Fibroblast of skin of left biceps (primary cell): ENCODE results near the gene MEX3A.
"Not testable (repeated sequence)": the region's sequence is repeated elsewhere in the genome, so short reads cannot be mapped to it uniquely, and the experiment has no call there.

Source experiments
- DNase-seq, 2 experiments: peaks; one replicate each; pipeline ENCODE4 v3.0.0-alpha.2; 2013; ENCODE audit warnings: low read depth in 2 of 2

The MEX3A gene

DNA sequence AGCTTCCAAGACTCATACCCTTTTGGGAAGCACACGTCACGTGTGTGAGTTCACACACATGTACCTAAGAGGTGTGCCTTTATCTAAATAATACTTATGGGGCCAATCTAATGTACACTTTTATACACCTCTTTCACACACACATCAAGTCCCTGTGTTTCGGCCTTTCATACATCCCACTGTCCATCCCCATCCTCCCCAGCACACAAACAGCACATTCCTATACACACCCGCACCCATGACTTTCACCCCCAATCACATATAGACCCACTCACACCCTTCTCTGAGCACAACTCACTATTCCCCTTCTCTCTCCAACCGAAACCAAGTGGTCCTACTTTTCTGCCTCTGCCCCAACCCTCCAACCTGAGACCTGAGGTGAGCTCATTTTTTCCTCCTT lies 3.5 kb downstream of the MEX3A start:
- DNase-seq = no peak

DNA sequence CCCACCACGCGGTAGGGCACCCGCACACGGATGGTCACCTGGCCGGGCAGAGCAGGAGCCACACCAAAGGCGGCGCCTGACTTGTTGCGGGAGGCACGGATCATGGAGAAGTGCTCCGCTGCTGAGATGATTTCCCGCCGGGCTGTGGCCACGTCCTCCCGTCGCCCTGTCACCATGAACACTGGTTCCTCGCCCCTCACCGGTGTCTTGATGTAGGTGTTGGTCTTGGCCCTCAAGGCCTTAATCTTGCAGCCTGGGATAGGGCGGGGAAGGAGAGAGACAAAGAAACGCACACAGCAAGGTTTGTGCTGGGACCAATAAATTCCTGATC lies 4.9 kb downstream of the MEX3A start:
- no peak for DNase-seq

DNA sequence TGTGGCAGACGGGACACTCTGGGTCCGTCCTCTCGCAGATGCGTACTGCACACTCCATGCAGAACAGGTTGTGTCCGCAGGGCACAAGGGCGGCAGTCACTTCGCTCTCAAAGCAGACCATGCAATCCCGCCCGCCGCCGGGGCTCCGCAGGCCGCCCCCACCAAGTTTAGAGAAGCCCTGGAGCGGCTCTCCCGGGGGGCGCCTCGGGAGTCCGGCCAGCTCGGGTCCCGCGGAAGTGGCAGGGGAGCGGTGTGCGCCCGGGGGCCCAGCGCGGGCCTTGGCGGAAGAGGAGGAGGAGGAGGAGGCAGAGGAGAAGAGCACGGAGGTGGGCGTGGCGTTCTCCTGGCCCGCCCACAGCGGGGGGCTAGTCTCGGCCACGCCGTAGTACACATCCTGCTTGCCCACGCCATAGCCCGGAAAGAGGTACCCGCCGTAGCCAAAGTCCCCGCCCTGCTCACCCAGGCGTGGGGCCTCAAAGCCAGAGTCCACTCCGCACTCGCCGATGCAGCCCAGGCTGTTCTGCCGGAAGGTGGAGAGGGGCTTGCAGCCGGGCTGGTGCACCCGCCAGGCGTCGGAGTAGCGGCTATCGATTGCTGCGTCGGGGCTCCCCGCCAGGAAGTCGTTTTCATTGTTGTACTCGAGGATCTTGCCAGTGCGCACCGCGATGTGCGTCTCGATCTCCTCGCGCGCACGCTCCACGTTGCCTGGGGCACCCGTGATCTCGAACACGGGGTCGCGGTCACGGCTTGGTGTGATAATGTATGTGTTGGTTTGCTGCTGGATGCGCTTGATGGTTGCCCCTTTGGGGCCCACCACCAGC lies 5.4 kb downstream of the MEX3A start:
- no peak for DNase-seq

DNA sequence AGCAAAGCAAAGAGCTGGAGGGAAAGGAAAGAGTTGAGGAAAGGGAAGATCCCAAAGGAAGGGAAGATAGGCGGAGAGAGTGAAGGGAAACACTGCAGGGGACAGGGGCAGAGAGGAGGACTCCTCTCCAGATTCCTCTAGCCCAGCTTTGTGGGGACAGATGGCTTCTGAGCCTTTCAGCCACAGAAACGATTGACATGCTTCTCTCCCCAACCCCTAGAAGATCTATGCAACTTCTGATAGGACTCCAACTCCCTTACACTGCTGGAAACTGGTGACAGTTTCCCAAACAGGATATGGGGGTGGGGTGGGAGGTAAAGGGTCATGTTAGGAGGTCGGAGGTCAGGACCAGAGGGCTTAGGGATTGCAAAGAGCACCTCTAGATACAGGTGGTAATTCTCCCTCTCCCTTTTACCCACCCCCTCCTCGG lies 6.5 kb downstream of the MEX3A start:
- no peak for DNase-seq

DNA sequence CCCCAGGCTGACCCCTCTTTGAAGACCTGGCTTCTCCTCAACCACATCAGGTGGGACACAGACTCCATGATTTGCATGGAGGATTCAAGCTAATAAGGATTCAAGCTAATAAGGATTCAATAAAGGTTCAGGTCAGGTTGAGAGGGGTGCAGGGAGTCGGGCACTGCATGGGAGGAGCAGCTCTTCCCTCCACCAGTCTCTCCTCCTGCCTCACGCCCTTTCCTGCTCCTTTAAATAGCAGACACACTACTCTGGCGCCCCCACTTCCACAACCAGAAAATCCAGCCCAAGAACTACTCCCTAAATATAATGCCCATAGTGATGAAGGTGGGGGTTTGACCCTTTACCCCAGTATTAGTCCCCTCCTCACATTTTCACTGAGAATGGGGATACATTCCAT lies 7.1 kb downstream of the MEX3A start:
- DNase-seq = no peak

DNA sequence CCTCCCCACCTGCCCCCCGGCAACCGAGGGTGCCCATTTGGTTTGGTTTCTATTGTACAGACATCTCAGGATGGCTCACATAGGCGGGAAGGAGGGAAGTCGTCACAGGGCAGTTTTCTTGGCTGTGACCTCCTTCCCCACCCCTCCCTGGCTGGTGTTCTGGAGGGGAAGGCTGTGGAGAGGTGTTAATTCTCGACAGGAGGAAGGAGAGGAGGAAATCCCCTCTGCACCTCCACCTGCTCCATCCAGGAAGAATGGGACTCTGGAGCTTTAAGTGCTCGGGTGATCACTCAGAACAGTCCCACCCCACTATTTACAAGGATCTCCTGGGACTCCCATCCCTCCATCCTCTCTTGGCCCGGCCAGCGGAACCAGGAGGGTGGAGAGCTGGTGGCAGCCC lies 7.6 kb downstream of the MEX3A start:
- no peak for DNase-seq

DNA sequence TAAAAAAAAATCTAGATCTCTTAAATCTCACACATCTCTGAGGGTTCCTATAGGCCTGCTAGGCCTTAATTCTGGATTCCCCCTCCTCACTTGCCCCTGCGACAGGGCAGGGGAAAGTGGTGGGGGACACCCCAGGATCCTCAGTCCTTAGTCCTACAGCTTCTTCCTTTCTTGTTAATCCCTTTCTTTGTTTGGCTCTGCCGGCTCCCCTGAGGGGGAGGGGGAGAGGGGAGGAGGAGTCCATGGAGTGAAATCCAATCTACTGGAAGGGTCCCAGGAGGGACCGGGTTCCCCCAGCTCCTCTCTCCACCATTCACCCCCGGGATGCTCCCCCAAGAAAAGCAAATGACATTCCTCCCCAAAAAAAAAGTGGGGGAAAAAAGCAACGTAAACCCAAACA lies 8.5 kb downstream of the MEX3A start:
- DNase-seq = no peak

DNA sequence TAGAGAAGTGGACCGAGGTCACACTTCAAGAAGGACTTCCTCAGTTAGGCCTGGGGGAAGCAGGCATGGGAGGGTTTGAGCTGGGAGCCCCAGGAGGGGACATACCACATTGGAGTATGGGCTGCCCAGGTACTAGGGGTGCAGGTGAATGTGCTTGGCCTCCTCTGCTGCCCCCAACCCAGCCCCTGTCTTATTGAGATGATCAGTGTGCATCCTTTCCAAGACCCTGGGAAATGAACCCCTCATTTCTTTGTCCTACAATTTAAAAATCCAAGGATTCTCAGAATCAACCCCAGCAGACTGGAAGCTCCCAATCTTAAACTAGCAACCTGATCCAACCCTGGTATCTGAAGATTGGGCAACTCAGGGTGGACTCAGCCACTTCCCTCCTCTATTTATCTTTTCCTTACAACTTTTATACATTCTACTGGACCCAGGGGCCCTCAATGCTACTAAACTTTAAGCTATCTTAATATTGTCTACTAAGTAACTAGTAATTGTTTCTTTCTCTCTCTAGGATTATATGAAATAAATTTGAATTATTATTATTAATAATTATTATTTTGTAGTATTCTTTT lies 9.1 kb downstream of the MEX3A start:
- no peak for DNase-seq

DNA sequence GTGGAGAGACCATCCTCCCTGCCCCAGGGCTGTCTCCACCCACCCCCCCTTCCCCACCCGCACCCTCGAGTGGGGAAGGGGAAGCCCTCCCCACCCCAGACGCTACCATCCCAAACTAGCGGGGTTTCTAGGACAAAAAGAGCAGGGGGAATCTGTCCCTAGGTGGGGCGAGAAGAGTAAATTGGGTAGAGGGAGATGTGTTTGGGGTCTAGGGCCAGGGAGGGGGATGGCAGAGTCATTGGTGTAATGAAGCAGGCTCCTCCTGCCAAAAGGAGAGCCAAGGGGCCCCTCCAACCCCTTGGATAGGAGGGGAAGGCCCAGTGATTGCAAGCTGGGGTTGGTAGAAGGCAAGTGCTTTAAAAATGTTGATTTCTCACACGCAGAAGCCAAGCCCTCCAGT lies 10.0 kb downstream of the MEX3A start:
- no peak for DNase-seq

DNA sequence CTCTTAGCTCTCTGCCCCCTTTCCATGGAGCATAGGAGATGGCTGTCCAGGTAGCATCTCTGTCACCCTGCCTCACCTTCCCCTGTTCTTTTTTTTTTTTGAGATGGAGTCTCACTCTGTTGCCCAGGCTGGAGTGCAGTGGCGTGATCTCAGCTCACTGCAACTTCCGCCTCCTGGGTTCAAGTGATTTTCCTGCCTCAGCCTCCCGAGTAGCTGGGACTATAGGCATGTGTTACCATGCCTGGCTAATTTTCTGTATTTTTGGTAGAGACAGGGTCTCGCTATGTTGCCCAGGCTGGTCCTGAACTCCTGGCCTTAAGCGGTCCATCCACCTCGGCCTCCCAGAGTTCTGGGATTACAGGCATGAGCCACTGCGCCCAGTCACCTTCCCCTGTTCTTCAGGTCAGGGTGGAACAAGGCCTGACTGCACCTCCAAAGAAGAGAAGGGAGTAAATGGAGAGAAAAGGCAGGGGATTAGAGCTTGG lies 10.9 kb downstream of the MEX3A start:
- DNase-seq = not testable (repeated sequence)

DNA sequence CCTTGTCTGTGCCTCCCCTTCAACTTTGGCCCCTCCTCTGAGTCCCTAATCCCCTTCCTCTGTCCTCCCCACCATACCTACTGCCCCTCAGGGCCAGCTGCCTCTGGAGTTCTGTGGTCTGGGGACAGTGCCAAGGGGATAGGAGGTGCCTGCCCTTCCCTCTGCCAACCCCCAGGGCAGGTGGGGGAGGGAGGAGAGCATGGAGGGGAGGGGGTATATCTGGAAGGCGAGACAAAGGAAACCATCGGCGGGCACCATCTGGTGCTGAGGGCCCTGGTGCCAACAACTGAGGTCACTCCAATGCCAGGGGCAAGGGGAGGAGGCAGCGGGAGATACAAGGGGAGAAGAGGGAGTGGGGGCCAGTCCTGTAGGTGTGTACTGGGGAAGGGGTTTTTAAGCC lies 11.7 kb downstream of the MEX3A start:
- no peak for DNase-seq

DNA sequence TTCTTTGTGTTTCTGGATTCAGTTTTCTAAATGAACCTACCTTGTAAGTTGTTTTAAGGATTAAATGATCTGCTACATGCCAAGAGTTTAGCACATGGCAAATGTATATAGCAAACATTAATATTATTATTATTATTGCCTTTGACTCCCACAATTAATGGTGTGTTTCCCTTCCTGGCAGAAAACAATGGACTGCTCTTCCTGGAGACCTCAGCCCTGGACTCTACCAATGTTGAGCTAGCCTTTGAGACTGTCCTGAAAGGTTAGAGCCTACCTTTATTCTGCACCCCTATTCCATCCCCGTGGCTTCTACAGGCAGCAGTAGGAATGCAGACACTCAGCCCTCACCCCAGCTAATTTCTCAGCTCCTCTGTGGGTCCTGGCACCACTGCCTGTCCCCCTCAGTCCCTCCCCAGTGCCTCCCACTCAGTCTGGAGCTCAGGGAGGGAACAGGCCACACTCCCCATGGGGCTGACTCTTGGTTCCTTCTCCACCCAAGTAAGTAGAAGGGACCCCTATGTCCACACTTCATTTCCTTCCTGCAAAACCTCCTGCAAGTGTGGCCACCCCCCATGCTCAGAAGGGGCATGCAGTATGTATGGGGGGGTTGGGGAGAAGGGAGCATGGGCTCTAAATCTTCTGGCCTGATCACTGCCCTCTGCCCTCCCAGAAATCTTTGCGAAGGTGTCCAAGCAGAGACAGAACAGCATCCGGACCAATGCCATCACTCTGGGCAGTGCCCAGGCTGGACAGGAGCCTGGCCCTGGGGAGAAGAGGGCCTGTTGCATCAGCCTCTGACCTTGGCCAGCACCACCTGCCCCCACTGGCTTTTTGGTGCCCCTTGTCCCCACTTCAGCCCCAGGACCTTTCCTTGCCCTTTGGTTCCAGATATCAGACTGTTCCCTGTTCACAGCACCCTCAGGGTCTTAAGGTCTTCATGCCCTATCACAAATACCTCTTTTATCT lies 12.5 kb downstream of the MEX3A start:
- no peak for DNase-seq

DNA sequence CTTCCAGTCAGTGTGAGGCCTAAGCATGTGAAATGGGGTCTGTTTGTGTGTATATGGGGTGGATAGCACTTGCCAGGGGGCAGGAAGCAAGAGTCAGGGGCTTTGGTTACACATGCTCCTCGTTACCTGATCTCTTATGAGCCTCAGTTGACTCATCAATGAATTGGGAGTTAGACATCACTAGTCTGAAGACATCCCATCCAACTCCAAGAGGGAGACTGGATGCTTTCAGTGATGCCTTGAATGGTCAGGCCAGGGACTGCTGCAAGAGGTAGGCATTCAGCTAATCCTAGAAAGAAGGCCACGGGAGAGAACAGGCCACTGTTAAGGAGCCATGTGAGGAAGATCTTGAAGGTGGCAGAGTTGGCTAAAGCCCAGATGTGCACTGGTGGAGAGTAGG lies 15.0 kb downstream of the MEX3A start:
- no peak for DNase-seq

DNA sequence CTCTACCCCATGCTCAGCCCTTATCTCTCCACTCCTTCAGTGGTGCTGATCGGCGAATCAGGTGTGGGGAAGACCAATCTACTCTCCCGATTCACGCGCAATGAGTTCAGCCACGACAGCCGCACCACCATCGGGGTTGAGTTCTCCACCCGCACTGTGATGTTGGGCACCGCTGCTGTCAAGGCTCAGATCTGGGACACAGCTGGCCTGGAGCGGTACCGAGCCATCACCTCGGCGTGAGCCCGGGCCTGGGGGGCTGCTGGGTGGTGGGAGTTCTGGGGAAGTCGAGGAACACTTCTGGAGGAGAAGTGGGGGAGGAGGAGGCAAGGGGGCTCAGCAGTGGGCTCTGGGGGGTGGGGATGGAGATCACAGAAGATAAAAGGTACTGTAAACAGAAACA lies 16.4 kb downstream of the MEX3A start:
- DNase-seq = no peak

DNA sequence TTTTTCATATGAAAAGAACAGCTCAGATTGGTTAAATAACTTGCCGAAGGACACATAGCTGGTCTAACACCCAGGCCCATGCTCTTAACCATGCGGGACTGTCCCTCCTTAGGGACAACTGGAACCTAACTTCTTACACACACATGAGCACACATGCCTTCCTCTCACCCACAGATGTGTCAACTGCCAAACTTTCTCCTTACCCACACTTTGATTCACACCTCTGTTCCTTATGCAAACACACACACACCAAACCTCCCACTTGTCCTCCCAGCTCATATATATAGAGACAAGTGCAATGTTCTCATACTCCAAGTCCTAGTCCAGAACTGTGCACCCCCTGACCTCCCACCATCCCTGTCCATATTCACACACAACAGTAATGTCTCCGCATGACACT lies 17.1 kb downstream of the MEX3A start:
- no peak for DNase-seq

DNA sequence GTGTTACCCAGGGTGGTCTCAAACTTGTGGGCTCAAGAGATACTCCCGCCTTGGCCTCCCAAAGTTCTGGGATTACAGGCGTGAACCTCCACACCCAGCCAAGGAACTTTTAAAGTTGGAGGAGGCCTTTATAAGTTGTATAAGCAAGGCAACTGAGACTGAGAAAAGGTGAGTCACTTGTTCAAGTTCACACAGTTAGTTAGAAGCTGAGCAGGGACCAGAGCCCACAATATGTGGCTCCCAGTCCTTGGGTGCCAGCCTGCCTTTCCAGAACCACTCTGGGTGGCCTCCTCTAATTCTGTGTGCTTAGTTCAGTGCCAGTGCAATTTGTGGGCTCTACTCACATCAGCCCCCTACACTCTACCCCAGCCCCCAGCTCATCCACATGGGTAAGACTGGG lies 17.6 kb downstream of the MEX3A start:
- no peak for DNase-seq

DNA sequence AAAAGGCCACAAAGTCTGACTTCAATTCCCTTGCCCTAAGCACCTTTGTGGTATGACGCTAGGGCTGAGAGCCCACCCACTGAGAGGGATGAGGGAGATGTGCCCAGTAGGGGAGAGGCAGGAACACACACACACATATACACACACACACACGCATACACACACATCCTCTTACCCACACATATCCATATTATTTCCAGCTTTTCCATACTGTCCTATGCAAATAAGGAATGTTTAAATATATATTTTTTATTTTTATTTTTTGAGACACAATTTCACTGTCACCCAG lies 18.3 kb downstream of the MEX3A start:
- no peak for DNase-seq

DNA sequence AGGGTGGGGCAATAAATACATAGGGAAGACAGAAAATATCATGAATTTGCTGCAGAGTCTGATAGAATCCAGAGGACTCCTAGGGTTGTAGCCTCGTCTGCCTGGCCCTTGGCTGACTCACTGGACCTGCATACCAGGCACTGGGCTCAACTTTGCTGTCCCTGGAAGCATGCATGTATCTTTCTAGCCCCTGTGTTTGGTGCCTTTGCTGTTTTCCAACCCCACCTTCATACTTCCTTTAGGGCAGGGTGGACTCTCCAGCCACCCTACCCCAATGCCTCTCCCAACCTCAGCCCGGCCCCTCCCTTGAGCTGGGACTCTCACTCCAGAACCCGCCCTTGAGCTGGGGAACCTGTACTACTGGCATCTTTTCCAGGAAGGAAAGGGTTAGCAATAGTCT lies 20.1 kb downstream of the MEX3A start:
- DNase-seq = no peak

DNA sequence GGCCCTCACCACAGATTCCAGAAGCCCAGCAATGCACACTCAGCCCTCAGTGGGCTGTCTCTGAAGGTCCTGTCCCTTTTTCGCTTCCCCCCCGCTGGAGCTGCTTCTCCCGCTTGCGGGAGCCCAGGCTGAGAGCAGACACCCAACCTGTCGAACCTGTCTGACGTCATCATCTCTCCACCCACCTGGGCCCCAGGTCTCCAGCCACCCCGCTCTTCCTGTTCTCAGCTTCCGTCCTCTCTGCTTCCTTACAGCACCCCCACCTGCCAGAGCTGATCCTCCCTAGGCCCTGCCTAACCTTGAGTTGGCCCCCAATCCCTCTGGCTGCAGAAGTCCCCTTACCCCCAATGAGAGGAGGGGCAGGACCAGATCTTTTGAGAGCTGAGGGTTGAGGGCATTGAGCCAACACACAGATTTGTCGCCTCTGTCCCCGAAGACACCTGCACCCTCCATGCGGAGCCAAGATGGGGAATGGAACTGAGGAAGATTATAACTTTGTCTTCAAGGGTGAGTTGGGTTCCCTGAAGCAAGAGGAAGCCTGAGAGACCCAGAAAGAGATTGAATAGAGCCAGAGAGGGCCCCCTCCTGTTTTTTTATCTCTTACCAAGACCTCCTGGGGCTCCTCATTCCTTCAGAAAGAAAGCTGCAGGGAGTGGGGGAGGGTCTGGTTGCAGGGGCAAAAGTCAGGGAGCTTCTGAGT lies 21.2 kb downstream of the MEX3A start, which contains the start of gene RAB25:
TSS of gene RAB25 (plus strand) at position 224 of the 700 bp plus-strand sequence. CDS start at position 465, 241 bp downstream.
- no peak for DNase-seq

DNA sequence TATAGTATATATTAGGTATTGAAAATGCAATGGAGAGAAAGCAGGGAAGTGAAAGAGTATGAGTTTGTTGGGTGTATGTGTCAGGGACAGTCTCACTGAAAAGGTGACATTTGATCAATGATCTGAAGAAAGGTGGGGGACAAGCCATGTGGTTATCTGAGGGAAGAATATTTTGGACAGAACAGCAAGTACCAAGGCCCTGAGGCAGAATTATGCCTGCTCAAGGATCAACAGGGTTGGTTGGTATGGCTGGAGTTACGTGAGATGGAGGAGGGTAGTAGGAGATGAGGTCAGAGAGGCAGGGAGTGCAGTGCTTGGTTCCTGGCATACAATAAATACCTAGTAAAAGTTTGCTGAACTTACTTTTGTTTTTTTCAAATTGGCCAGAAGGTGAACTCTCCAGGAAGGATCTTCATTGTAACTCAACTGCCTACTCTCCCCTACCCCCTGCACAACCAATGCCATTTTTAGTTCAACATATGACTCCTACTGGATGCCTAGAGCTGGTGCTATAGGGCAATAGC lies 25.9 kb downstream of the MEX3A start:
- no peak for DNase-seq

DNA sequence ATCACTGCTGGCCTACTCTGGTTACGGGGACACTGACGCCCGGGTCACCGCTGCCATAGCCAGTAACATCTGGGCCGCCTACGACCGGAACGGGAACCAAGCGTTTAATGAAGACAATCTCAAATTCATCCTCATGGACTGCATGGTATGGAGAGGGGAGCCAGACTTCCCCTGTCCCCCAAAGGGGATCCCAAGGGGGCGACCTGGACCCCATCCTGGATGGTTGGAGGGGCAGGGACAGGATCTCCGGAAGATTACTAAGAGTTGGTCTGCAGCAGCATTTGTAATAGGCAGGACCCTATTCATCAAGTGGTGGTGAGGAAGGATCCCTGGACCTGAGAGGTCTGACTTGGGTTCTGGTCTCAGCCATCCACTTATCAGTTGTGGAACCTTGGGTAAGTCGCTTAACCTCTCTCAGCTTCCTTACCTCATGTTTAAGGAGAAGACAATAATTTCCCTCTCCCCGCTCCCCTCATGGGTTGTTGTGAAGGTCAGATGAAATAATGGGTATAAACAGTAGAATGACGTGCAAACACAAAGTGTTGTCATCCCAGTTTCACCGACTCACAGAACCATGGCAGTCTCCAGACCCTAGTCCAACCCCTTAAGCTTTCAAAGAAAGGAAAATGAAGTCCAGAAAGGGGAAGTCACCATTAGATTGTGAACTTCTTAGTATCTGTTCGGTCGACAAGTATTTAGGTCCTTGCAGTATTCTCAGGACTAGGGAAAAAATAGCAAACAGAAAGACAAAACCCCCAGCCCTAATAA lies 26.8 kb downstream of the MEX3A start:
- DNase-seq = no peak
